Stimulated activated CD4-positive, alpha-beta T cell treated with anti-CD3 and anti-CD28 coated beads, TNF-alpha, amount 100 ng/mL, for 4 hours (primary cell): ENCODE results near the gene SLC22A31.

ENCODE experiments used
- DNase-seq, 3 experiments: peaks; one replicate each; pipeline ENCODE4 v3.0.0-alpha.2; 2020; ENCODE audit warnings: low read depth in 3 of 3

The SLC22A31 gene

GRCh38 chr16:89216315-89217137 is 16.2 kb upstream of the SLC22A31 start:
- peak; percentile 61 to 74 (median 71) for DNase-seq

DNA sequence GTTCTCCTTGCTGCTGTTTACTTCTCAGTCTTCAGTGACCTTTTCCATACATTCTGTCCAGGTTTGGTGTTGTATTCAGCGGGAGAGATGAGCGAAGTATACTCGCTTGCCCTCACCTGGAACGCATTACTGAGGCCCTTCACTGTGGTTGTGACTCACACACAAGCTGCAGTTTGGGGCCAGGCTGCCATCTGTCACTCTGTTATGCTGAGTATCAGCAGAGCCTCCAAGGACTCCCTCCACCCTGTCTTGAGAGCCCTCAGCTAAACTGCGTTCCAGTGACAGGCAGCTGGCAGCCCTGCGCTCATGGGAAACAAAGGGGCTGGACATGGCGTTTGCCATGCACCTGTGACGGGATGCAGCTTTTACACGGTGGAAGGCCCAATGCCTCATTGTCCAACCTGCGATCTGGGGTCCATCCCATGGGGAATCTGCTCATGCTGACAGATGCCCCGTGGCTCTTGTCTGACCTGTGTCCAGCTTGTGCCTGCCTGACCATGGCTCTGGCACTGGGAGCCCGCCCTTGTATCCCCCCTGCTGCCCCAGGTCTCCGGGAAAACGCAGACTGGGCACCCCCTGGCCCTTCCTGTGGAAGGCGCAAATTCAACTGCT is 10.7 kb upstream of the SLC22A31 start:
- DNase-seq = no peak

- DNase-seq = no peak
Measured at GRCh38 chr16:89210165-89210903, 10.0 kb upstream of the SLC22A31 start.

- no peak for DNase-seq
Measured at GRCh38 chr16:89209522-89210044, 9.2 kb upstream of the SLC22A31 start.

- DNase-seq = no peak
Measured at GRCh38 chr16:89207993-89208392, 7.7 kb upstream of the SLC22A31 start.

- DNase-seq = no peak
Measured at GRCh38 chr16:89202422-89203215, 2.3 kb upstream of the SLC22A31 start.

DNA sequence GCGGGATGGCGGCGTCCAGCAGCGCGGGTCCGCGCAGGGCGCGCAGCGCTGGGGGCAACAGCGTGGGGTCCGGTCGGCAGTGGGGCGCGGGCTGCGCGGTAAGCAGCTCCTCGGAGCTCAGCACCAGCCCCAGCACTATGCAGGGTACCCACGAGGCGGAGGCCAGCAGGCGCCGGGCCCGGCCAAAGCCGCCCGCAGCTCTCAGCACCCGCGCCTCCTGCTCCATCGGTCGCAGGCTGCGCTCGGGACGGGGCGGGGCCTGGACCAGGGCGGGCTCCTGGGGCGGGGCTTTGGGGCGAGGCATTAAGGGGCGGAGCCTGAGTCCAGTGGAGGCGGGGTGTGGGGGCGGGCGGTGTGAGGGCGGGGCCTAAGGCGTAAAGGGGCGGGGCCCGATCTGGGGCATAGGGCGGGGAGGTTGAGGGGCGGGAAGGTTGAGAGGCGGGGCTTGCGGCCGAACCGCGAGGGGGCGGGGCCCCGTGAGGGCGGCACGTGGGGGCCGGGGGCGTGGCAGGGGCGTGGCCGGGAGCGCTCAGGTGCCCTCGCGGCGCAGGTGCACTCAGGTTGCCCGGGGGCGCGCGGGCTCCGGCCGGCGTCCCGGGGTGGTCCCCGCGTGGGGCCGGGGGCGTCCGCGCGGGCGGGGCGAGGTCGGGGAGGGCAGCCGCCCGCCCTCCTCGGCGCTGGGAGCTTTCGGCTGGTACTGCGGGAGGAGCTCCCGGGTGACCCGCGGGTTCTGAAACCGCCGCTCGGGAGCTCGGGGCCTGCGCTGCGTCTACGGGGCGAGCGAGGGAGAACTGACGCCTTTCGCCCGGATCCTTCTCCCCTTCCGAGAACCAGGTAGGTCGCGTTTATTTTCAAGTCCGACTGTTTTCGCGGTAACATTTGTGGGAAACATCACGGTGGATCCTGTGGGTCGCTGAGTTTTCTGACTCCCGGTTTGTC is 1.4 kb upstream of the SLC22A31 start:
- DNase-seq = peak; percentile 66 to 73 (median 68)

- no peak for DNase-seq
Measured at GRCh38 chr16:89200850-89201411, 594 bp upstream of the SLC22A31 start.

DNA sequence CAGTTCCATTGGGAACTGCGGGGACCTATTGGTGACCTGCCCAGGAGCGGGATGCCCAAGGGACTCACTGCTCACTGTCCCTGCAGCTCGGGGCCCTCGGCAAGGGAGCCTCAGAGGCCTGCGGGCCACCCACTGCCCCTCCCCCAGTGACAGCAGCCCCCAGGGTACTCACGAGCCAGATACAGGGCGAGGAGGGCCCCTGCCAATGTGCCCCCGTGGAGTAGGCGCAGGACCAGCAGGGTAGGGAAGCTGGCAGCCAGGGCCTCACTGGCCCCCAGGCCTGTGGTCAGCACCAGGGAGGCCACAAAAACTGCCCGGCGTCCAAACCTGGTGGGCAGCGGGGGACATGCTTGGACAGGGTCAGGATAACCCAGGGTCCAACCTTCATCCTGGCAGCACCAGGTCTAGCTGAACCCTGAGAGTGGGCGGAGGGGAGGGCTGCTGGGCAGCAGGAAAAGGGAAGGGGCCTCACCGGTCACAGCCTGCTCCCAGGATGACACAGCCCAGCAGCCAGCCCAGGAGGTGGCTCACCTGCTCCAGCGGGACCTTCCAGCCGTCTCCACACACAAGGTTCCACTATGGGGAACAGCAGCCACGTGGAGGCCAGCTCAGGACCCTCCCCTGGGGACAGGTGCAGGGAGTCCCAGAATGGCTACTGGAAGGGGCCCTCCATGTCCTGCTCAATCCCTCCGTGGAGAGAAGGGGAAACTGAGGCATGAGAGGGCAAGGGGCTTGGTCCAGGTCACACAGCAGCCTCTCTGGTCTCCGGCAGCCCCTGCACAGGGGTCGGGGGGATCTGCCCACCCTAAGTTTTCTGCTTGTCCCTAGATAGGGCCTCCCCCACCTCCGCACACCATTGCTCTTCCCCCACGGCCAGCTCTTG is 855 bp downstream of the SLC22A31 start:
- no peak for DNase-seq

DNA sequence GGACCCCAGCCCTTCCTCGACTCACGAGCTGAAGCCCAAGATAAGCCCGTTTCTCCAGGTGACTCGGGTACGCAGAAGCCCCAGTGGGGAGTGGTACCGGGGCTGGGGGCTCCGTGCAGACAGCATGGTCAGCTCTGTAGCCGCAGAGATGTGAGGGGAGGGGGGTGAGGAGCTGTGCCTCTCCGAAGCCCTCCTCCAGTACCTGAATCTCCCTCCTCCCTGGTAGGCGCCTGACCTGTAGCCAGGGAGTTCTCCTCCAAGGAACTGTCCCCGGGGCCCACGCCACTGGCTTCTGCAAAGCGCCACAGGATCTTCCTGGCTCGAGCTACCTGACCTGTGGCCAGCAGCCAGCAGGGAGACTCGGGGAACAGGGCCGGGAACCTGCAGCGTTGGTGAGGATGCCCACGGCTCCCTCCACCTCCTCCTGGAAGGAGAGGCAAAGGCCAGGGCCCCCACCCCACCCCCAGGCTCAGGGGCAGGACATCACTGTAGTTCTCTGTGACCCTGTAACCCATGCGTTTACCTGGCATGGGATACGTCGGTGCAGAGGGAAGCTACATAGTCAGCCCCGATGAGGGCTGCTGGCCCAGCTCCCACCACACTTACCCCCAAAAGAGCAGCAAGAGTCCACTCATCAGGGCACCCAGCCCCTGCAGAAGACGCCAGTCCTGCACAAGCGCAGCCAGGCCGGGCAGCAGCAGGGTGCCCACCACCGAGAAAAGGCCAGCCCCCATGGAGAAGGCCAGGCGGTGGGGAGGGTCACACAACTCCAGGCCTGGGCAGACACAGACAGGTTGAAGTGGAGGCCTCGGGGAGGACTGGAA is 1.7 kb downstream of the SLC22A31 start:
- DNase-seq = no peak

GRCh38 chr16:89197633-89198416 is 2.5 kb downstream of the SLC22A31 start:
- no peak for DNase-seq

DNA sequence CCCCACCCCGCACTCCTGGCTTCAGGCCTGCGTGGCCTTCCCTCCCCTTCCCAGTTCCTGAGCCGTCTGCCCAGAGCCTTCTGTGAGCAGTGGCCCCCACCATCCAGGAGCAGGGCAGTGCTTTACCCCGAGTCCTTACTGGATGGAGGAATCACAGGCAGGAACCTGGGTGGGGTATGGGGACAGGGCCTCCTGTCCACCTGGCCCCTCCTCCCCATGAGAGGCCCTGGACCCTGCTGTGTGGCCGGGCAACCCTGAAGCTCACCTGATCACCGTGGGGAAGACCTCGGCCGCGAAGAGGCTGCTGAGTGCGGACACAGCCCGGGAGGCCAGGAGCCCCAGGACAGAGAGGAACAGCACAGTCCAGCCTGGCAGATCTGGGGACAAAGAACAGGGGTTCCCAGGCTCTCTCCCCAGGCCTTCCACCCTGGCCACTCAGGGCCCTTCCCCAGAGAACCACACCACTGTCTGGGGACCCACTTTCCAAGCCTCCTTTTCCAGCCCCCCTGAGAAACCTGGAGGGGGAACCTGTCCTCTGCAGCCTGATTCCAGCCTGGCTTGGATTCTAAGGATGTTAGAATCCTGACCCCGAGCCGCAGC is 3.2 kb downstream of the SLC22A31 start:
- no peak for DNase-seq

DNA sequence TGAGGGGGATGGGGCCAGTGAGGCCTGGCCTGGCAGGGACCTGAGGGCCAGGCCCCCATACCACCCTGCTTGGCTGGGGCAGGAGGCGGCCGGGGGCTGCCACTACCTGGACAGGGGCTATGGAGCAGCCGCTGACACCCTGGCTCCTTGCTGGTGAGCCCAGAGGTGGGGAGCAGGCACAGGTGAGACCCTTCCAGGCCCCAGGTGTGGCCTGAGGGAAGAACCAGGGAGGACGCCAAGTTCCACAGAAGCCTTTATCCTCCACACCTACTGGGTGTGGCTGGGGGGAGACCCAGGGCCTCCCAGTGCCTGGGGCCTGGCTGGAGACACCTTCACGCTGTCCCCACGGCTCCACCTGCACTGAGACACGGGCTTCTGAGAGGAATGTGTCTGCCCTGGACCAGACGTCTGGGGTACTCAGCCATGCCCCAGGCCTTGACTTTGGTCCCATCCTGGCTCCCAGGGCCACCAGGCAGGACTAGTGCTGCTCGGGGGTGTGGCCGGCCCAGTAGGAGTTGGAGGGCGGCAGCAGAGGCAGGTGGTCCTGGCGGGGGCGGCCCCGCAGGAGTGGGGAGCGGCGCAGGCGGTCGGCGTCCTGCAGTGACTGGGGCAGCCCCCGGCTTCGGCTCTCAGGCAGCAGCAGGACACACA is 4.7 kb downstream of the SLC22A31 start:
- no peak for DNase-seq

GRCh38 chr16:89194340-89195311 is 5.7 kb downstream of the SLC22A31 start:
- no peak for DNase-seq

DNA sequence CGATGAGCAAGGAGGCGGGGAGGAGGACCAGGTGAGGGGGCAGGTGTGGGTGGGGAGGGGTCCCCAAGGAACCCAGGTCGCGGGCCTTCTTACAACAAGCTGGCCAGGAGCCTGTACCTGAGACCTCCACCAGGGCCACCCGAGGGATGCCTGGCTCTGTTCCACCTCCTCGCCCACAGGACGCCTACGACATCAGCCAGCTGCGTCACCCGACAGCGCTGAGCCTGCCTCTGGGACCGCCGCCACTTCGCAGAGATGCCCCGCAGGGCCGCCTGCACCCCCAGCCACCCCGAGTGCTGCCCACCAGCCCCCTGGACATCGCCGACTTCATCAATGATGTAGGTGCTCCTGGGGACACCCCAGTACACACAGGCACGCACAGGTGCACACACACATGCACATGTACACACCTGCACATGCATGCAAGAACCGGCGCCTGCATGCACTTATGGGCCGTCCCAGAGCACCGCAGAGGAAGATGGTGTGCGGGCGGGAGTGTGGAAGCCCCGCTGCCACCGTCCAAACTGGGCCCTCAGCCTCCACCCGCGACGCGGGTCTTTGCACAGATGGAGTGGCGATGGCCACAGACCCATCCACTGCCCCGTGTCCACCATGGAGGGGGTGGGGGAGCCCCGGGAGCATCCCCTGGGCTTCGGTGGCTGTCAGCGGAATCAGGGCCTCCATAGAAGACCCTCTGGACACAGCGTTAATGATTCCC is 6.6 kb downstream of the SLC22A31 start:
- DNase-seq = no peak
